ENCODE data around the gene ZKSCAN1.

ZKSCAN1 gene

DNA sequence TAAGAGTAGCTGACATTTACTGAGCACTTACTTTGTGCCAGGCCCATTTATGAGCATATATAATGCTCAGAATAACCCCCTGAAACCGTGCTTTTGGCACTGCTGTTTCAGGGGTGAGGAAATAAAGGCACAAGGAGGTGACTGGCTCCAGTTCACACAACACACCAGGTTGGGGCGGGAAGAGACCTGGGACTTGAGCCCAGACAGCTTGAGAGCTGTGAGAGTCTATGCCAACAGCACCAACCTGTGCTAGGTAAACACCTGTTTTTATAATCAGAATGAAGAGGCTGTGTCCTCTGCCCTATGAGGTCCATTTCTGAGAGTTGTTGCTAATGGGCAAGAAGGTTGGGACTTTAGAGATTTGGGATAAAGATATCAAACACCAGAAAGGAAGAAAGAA lies 30.8 kb upstream of the ZKSCAN1 start:
- TF ChIP-seq, protein P1, sequence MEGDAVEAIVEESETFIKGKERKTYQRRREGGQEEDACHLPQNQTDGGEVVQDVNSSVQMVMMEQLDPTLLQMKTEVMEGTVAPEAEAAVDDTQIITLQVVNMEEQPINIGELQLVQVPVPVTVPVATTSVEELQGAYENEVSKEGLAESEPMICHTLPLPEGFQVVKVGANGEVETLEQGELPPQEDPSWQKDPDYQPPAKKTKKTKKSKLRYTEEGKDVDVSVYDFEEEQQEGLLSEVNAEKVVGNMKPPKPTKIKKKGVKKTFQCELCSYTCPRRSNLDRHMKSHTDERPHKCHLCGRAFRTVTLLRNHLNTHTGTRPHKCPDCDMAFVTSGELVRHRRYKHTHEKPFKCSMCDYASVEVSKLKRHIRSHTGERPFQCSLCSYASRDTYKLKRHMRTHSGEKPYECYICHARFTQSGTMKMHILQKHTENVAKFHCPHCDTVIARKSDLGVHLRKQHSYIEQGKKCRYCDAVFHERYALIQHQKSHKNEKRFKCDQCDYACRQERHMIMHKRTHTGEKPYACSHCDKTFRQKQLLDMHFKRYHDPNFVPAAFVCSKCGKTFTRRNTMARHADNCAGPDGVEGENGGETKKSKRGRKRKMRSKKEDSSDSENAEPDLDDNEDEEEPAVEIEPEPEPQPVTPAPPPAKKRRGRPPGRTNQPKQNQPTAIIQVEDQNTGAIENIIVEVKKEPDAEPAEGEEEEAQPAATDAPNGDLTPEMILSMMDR (IDR thresholded peaks at IDR 0.05), result no peak

- TF ChIP-seq, protein P1 (IDR thresholded peaks at IDR 0.05), result no peak
Measured at GRCh38 chr7:99987846-99988245, 27.6 kb upstream of the ZKSCAN1 start.

- TF ChIP-seq, protein P1 (IDR thresholded peaks at IDR 0.05), result no peak
Measured at GRCh38 chr7:99990460-99990852, 24.9 kb upstream of the ZKSCAN1 start.

DNA sequence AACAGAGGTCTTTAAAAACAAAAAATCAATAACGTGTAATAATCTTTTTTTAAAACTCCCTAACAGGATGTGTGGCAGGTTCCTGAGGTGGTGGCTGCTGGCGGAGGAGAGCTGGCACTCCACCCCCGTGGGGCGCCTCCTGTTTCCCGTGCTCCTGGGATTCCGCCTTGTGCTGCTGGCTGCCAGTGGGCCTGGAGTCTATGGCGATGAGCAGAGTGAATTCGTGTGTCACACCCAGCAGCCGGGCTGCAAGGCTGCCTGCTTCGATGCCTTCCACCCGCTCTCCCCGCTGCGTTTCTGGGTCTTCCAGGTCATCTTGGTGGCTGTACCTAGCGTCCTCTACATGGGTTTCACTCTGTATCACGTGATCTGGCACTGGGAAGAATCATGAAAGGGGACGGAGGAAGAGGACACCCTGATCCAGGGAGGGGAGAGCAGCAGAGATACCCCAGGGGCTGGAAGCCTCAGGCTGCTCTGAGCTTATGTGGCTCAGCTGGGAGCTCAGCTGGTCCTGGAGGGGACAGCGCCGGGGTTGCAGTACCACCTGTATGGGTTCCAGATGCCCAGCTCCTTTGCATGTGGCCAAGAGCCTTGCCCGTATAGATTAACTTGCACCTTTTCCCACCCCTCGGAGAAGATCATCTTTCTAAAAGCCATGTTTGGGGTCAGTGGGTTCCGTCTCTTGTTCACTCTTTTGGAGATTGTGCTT lies 22.9 kb upstream of the ZKSCAN1 start:
- TF ChIP-seq, protein P1 (IDR thresholded peaks at IDR 0.05), result no peak

DNA sequence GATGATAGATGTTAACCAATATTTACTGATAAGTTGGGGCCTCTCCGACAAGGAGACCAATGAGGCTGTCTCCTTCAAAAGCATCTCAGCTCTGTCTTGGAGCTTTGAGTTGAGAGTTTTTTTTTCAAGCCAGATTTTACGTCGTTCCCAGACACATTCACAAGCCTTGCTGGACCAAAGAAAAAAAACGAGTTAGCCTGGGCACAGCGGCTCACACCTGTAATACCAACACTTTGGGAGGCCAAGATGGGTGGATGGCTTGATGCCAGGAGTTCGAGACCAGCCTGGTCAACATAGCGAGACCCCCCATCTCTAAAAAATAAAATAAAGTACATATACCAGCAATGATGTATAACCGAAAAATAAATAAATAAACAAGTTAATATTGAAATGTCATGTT lies 20.6 kb upstream of the ZKSCAN1 start:
- TF ChIP-seq, protein P1 (IDR thresholded peaks at IDR 0.05), result no peak

GRCh38 chr7:99996755-99997544 lies 18.4 kb upstream of the ZKSCAN1 start:
- TF ChIP-seq, protein P1 (IDR thresholded peaks at IDR 0.05), result no peak

DNA sequence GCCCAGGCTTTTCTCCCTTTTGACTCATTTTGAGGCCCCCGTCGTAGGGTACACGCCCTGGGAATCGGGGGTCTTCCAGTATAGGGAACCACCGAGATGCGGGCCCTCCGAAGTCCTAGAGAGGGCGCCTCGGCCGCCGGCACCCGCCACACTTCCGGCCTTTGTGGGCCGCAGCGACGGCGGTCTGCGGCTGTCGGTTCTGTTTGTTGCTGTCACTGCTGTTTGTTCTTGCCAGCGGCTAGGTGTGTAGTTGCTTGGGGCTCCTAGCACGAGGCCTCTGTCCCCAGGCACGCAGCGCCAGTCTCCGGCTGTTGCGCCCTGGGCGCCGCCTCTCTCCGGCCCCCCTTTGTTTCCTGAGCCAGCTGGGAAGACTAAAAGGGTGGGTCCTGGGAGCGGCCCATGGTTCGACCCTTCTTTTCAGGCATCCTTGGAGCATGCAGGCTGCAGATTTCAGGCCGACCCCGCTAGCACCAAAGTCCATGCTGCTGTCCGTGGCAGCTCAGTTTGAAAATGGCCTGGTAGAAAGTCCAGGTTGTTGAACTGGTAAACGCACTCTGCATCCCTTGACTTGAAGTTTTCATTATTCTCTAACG lies 17.8 kb upstream of the ZKSCAN1 start:
- TF ChIP-seq, protein P1 (IDR thresholded peaks at IDR 0.05), result no peak
